ENCODE data around the gene PVALEF.
"Not testable (repeated sequence)": the region's sequence is repeated elsewhere in the genome, so short reads cannot be mapped to it uniquely, and the experiment has no call there.

PVALEF gene

DNA sequence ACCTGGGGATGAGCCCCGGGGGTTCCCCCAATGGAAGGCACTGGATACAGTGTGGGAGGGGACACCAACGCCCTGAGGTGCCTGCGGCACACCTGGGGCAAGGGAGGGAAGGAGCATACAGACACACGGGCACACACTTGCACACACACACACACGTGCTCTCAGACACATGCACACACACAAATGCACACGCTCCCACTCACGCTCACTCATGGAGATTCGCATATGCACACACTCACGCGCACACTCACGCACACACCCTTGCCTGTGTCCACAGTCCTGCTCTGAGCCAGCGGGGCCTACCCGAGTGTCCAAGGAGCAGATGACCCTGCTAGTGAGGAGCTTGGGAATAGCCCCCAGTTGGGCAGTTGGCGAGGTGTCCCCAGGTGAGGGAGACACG, 16.7 kb upstream of the PVALEF start:
- Histone ChIP-seq H3K27me3 (ENCODE audit: insufficient read depth, insufficient read length) (no peaks in the 10 kb centered on the region), H3K36me3 (ENCODE audit: insufficient read depth, insufficient read length, low read length) (no peaks in the 10 kb centered on the region), H3K9ac (ENCODE audit: insufficient read length, low read depth) (no peak overlapping the region), H3K9me3 (ENCODE audit: insufficient read depth, low read length) (no peaks in the 10 kb centered on the region), H3K4me1 (ENCODE audit: insufficient read depth, insufficient read length) (peaks cover 7% of the 10 kb centered on the region), H3K4me3 (ENCODE audit: insufficient read length, low read depth) (no peak overlapping the region)
- TF ChIP-seq SUZ12 (IDR thresholded peaks at IDR 0.05; ENCODE audit: extremely low read depth, insufficient read depth, insufficient read length) (no peak), ZNF274 (IDR thresholded peaks at IDR 0.05; ENCODE audit: low read depth, low read length) (no peak), YY1 (IDR thresholded peaks at IDR 0.05; ENCODE audit: insufficient read depth, insufficient read length) (no peak)
- DNase-seq (ENCODE audit: low read depth, low spot score), result no peak

DNA sequence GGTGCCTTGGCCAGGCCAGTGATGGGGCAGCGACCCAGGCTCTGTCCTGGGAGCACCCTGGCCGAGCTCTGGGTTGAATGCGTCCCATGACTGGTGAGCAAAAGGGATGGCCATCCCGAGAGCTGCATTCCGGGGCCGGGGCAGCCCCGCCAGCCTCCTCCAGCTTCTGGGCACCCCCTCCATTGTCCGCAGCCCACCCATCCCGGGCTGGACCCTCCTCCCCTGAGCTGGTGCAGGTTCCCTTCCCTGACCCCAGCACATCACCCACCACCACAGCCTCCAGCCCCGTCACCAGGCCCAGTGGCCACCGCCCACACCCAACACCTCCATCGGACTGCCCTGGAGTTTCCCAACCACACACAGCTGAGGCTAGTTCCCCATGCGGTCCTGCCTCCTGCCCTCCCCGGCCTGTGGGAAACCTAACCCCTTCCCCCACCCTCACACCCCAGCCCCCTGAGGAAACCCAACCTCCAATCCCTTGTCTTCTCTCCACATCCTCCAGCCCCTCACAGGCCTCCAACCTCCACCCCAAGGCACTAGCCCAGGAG, 16.2 kb upstream of the PVALEF start:
- no peak overlapping the region for H3K9ac ChIP-seq (ENCODE audit: insufficient read length, low read depth)

DNA sequence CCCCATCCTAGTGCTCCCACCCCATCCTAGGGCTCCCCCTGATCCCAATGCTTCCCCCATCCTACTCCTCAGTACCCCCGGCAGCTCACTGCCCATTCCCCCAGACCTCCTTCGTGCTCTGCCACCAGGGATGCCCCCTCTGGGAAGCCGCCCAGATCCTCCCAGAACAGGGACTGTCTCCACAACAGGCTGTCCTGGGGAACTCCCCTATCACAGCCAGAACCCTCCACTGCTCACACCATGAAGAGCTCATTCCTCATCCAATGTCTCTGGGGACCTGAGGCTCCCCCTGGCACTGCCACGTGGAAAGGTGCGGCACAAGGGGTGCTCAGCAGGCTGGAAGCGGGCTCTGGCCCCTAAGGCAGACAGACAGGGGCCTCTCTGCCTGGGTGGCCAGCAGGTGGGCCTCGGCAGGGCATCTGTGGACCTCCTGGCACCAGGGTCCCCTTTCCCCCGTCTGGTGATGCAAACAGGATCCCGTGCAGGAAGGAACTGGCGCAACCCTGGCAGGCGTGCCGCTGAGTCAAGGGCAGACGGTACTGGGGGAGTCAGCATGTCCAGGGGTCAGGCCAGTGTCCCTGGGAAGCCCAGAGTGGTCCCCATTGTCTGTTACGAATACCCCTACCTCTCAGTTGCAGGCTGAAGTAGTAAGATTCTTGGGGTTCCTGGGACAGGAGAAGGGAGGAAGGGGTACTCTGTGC, 14.8 kb upstream of the PVALEF start:
- no peaks in the 10 kb centered on the region for H3K9me3 ChIP-seq (ENCODE audit: insufficient read depth, low read length)
- no peak overlapping the region for H3K9ac ChIP-seq (ENCODE audit: insufficient read length, low read depth)
- H3K36me3 ChIP-seq (ENCODE audit: insufficient read depth, insufficient read length, low read length), result no peaks in the 10 kb centered on the region
- TF ChIP-seq SUZ12 (IDR thresholded peaks at IDR 0.05; ENCODE audit: extremely low read depth, insufficient read depth, insufficient read length) (no peak), ZNF274 (IDR thresholded peaks at IDR 0.05; ENCODE audit: low read depth, low read length) (no peak), YY1 (IDR thresholded peaks at IDR 0.05; ENCODE audit: insufficient read depth, insufficient read length) (no peak)
- no peaks in the 10 kb centered on the region for H3K27me3 ChIP-seq (ENCODE audit: insufficient read depth, insufficient read length)
- no peak for DNase-seq (ENCODE audit: low read depth, low spot score)
- H3K4me1 ChIP-seq (ENCODE audit: insufficient read depth, insufficient read length), result peaks cover 7% of the 10 kb centered on the region
- H3K4me3 ChIP-seq (ENCODE audit: insufficient read length, low read depth), result no peak overlapping the region

More for the DNA sequence above, 16.2 kb upstream of the PVALEF start:
- H3K27me3 ChIP-seq (ENCODE audit: insufficient read depth, insufficient read length), result no peaks in the 10 kb centered on the region
- peaks cover 7% of the 10 kb centered on the region for H3K4me1 ChIP-seq (ENCODE audit: insufficient read depth, insufficient read length)
- no peak for DNase-seq (ENCODE audit: low read depth, low spot score)
- TF ChIP-seq ZNF274 (IDR thresholded peaks at IDR 0.05; ENCODE audit: low read depth, low read length) (no peak), YY1 (IDR thresholded peaks at IDR 0.05; ENCODE audit: insufficient read depth, insufficient read length) (no peak), SUZ12 (IDR thresholded peaks at IDR 0.05; ENCODE audit: extremely low read depth, insufficient read depth, insufficient read length) (no peak)
- no peak overlapping the region for H3K4me3 ChIP-seq (ENCODE audit: insufficient read length, low read depth)
- H3K9me3 ChIP-seq (ENCODE audit: insufficient read depth, low read length), result no peaks in the 10 kb centered on the region
- no peaks in the 10 kb centered on the region for H3K36me3 ChIP-seq (ENCODE audit: insufficient read depth, insufficient read length, low read length)

DNA sequence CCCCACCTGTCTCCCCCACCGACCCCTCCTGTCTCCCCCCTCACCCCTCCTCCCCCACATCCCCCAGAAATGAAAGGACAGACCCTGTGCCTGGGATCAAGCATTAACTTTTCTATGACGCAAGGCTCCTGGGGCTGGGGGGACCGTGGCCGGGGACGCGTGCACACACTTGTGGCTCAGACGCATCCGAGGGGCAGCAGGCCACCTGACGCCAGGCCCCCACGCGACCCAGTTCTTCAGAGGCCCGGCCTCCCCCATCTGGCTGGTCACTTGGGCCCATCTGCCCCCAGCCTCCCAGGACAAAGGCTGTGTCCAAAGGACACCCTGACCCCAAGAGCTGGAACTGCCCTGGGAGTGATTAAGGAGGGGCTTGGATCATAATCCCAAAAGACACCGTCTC, 14.0 kb upstream of the PVALEF start:
- H3K4me3 ChIP-seq (ENCODE audit: insufficient read length, low read depth), result no peak overlapping the region
- no peaks in the 10 kb centered on the region for H3K36me3 ChIP-seq (ENCODE audit: insufficient read depth, insufficient read length, low read length)
- DNase-seq (ENCODE audit: low read depth, low spot score), result no peak
- no peak overlapping the region for H3K9ac ChIP-seq (ENCODE audit: insufficient read length, low read depth)
- peaks cover 7% of the 10 kb centered on the region for H3K4me1 ChIP-seq (ENCODE audit: insufficient read depth, insufficient read length)
- H3K9me3 ChIP-seq (ENCODE audit: insufficient read depth, low read length), result no peaks in the 10 kb centered on the region
- H3K27me3 ChIP-seq (ENCODE audit: insufficient read depth, insufficient read length), result no peaks in the 10 kb centered on the region
- no peak for TF ChIP-seq ZNF274 (IDR thresholded peaks at IDR 0.05; ENCODE audit: low read depth, low read length)
- no peak for TF ChIP-seq YY1 (IDR thresholded peaks at IDR 0.05; ENCODE audit: insufficient read depth, insufficient read length)
- no peak for TF ChIP-seq SUZ12 (IDR thresholded peaks at IDR 0.05; ENCODE audit: extremely low read depth, insufficient read depth, insufficient read length)

DNA sequence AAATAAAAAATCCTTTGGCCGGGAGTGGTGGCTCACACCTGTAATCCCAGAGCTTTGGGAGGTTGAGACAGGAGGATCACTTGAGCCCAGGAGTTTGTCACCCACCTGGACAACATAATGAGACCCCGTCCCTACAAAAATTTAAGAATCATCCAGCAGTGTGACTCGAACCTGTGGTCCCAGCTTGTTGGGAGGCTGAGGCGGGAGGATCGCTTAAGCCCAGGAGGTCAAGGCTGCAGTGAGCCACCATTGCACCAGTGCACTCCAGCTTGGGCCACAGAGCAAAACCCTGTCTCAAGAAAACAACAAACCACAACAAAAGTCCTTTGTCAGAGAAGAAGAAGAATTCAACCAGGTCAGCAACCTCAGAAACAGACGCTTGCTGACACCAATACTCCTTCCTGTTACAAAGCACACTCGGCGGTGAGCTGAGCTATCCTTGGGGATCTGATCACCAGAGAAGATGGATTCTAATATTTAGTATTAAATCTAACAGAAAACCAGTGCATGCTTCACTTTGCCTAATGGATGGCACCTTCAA, 12.9 kb upstream of the PVALEF start:
- no peaks in the 10 kb centered on the region for H3K27me3 ChIP-seq (ENCODE audit: insufficient read depth, insufficient read length)
- DNase-seq (ENCODE audit: low read depth, low spot score), result no peak
- no peaks in the 10 kb centered on the region for H3K9me3 ChIP-seq (ENCODE audit: insufficient read depth, low read length)
- no peak overlapping the region for H3K4me3 ChIP-seq (ENCODE audit: insufficient read length, low read depth)
- H3K36me3 ChIP-seq (ENCODE audit: insufficient read depth, insufficient read length, low read length), result no peaks in the 10 kb centered on the region
- no peak overlapping the region for H3K9ac ChIP-seq (ENCODE audit: insufficient read length, low read depth)
- no peak for TF ChIP-seq ZNF274 (IDR thresholded peaks at IDR 0.05; ENCODE audit: low read depth, low read length)
- no peak for TF ChIP-seq SUZ12 (IDR thresholded peaks at IDR 0.05; ENCODE audit: extremely low read depth, insufficient read depth, insufficient read length)
- no peak for TF ChIP-seq YY1 (IDR thresholded peaks at IDR 0.05; ENCODE audit: insufficient read depth, insufficient read length)
- peaks cover 7% of the 10 kb centered on the region for H3K4me1 ChIP-seq (ENCODE audit: insufficient read depth, insufficient read length)

DNA sequence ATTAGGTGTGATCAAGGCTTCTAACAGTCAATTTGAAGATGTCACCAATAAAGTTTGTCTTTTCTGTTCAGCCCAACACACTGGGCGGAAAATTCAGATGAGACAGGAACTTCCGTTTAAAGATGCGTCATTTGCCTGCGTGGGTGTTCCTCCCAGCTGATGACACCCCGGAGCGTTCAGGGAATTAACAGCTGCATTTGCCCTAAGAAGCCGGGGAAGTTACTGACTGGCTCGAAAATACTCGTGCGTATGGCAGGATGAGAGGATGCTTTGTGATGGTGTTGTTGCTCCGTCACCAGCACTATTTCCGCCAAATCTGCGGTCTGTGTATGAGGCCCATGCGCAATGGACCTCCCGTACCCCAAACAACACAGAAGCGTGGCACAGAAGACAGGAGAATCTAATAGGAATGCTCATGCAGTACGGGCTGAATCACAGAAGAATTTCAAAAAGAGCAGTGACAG, 11.9 kb upstream of the PVALEF start:
- DNase-seq (ENCODE audit: low read depth, low spot score), result no peak
- H3K27me3 ChIP-seq (ENCODE audit: insufficient read depth, insufficient read length), result no peaks in the 10 kb centered on the region
- no peak overlapping the region for H3K9ac ChIP-seq (ENCODE audit: insufficient read length, low read depth)
- peaks cover 8% of the 10 kb centered on the region for H3K4me1 ChIP-seq (ENCODE audit: insufficient read depth, insufficient read length)
- no peaks in the 10 kb centered on the region for H3K36me3 ChIP-seq (ENCODE audit: insufficient read depth, insufficient read length, low read length)
- no peak overlapping the region for H3K4me3 ChIP-seq (ENCODE audit: insufficient read length, low read depth)
- TF ChIP-seq ZNF274 (IDR thresholded peaks at IDR 0.05; ENCODE audit: low read depth, low read length) (no peak), YY1 (IDR thresholded peaks at IDR 0.05; ENCODE audit: insufficient read depth, insufficient read length) (no peak), SUZ12 (IDR thresholded peaks at IDR 0.05; ENCODE audit: extremely low read depth, insufficient read depth, insufficient read length) (no peak)
- no peaks in the 10 kb centered on the region for H3K9me3 ChIP-seq (ENCODE audit: insufficient read depth, low read length)

DNA sequence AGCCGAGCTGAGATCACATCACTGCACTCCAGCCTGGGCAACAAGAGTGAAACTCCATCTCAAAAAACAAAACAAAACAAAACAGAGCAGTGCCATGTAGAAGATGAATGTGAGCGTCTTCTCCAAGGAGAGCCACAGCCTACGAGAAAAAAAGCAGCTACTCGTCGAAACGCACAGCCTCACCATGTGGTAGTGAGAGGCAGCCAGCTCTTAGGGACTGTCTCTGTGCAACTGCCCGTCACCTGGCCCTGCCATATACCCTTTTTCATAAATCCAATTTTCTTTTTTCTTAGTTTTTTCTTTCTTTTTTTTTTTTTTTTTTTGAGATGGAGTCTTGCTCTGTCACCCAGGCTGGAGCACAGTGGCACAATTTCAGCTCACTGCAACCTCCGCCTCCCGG, 11.3 kb upstream of the PVALEF start:
- H3K4me3 ChIP-seq (ENCODE audit: insufficient read length, low read depth); H3K9ac ChIP-seq (ENCODE audit: insufficient read length, low read depth); H3K9me3 ChIP-seq (ENCODE audit: insufficient read depth, low read length); H3K36me3 ChIP-seq (ENCODE audit: insufficient read depth, insufficient read length, low read length); H3K27me3 ChIP-seq (ENCODE audit: insufficient read depth, insufficient read length); DNase-seq (ENCODE audit: low read depth, low spot score); H3K4me1 ChIP-seq (ENCODE audit: insufficient read depth, insufficient read length): not testable (repeated sequence)

Measured in NT2/D1 (cell line).